Progenitor cell of endocrine pancreas (in vitro differentiated cells): ENCODE data around the gene SLC25A21. TPM values are rescaled to one million over a fixed set of nuclear protein-coding genes. Genes with fewer than 3 reads are reported as not detected.

ENCODE experiments used
- DNase-seq: peaks from one replicate; pipeline ENCODE4 v3.0.0; 2021; ENCODE audit warnings: low spot score; ENCODE audit not compliant: unreplicated experiment
- H3K27ac Mint-ChIP-seq: 2 replicates; pipeline ENCODE4 v1.8.0; 2021; ENCODE audit warnings: mild to moderate bottlenecking, moderate library complexity, mixed read lengths
- H3K27me3 Mint-ChIP-seq: 2 replicates; pipeline ENCODE4 v1.8.0; 2021; ENCODE audit warnings: mixed read lengths
- H3K36me3 Mint-ChIP-seq: 2 replicates; pipeline ENCODE4 v1.8.0; 2022; ENCODE audit warnings: mixed read lengths; ENCODE audit not compliant: insufficient read depth
- H3K4me1 Mint-ChIP-seq: 2 replicates; pipeline ENCODE4 v1.8.0; 2021; ENCODE audit warnings: low read depth, mixed read lengths
- H3K4me3 Mint-ChIP-seq: 2 replicates; pipeline ENCODE4 v1.8.0; 2021; ENCODE audit warnings: low read depth, mild to moderate bottlenecking, moderate library complexity, mixed read lengths
- H3K9me3 Mint-ChIP-seq: 2 replicates; pipeline ENCODE4 v1.8.0; 2021; ENCODE audit warnings: low read depth, mixed read lengths
- CTCF ChIP-seq: fragments of 200-600 bp; sonication (generic); IDR thresholded peaks from one replicate; pipeline ENCODE4 v1.5.0; 2021; ENCODE audit warnings: antibody characterized with exemption, mild to moderate bottlenecking; ENCODE audit not compliant: unreplicated experiment
- total RNA-seq: library from RNA; stranded (reverse); gene quantifications from 2 replicates; pipeline ENCODE4 v1.2.1, GENCODE V29; 2021

The SLC25A21 gene
- total RNA-seq, 1 donor from 2014 or later, result 2.5 TPM

DNA sequence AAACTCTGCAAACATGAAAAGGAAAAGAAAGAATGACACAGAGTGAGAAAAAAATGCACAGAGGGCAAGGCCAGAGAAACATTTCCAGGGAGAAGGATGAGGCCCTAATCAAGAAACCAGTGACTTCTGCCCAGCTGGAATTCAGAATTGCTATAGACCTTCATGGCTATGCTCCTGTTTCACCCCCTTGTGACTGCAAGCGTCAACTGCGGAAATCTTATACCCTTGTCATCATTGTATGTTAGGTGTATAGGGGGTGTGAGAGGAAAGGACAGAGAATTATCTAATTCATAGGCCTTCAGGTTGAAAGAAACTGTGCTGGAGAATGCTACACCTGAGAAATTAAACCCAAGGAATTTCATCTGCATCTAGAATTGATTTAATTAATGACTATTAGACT is 117.5 kb downstream of the SLC25A21 start:
- peaks cover 3% of the 10 kb centered on the region for H3K4me1 Mint-ChIP-seq
- TF ChIP-seq CTCF, result no peak
- no peaks in the 10 kb centered on the region for H3K27me3 Mint-ChIP-seq
- H3K9me3 Mint-ChIP-seq, result peaks cover 7% of the 10 kb centered on the region
- no peak overlapping the region for H3K27ac Mint-ChIP-seq
- no peak overlapping the region for H3K4me3 Mint-ChIP-seq
- H3K36me3 Mint-ChIP-seq, result peaks cover 1% of the 10 kb centered on the region
- no peak for DNase-seq

DNA sequence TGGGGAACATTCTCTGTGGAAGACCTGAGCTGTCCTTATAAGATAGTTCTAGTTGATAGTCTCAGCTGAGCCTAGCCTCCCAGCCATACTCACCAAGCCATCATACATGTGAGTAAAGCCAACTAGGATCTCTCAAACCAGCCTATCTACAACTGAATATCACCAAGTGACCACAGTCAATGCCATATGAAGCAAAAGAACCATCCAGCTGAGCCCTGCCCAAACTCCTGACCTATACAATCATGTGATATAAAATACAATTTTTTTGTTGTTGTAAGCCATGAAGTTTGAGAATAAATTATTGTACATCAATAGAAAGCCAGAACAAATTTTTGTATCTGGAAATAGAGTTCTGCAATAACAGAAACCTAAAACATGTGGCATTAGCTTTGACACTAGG is 118.3 kb downstream of the SLC25A21 start:
- Mint-ChIP-seq H3K9me3 (peaks cover 7% of the 10 kb centered on the region), H3K27ac (no peak overlapping the region), H3K4me3 (no peak overlapping the region), H3K4me1 (peaks cover 3% of the 10 kb centered on the region), H3K36me3 (peaks cover 1% of the 10 kb centered on the region), H3K27me3 (no peaks in the 10 kb centered on the region)
- no peak for TF ChIP-seq CTCF
- DNase-seq, result no peak

DNA sequence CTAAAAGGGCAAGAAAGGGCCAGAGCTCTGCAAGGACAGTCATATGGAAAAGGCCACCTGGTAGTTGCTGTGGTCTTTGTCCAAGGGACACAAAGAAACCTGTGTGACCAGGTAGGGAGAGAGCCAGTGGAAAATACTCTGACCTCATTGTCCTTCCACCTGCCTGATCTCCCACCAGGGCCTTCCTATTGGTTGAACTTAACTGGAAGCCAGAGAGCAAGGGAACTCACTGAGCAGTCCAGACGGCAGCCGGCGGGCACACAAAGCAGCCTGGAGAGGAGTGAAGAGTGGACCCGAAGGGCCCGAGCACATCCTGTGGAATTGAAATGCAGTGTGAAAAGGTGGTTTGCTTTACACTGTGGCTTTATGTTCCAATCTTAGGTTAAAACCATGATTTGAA is 120.7 kb downstream of the SLC25A21 start:
- Mint-ChIP-seq H3K4me3 (no peak overlapping the region), H3K36me3 (peaks cover 1% of the 10 kb centered on the region), H3K27me3 (no peaks in the 10 kb centered on the region), H3K4me1 (peaks cover 11% of the 10 kb centered on the region), H3K27ac (no peak overlapping the region), H3K9me3 (peaks cover 7% of the 10 kb centered on the region)
- no peak for TF ChIP-seq CTCF
- no peak for DNase-seq

GRCh38 chr14:37051153-37051552 is 121.3 kb downstream of the SLC25A21 start:
- peaks cover 1% of the 10 kb centered on the region for H3K36me3 Mint-ChIP-seq
- no peak overlapping the region for H3K27ac Mint-ChIP-seq
- H3K4me3 Mint-ChIP-seq, result no peak overlapping the region
- H3K27me3 Mint-ChIP-seq, result no peaks in the 10 kb centered on the region
- peaks cover 12% of the 10 kb centered on the region for H3K4me1 Mint-ChIP-seq
- TF ChIP-seq CTCF, result no peak
- DNase-seq, result no peak
- peaks cover 7% of the 10 kb centered on the region for H3K9me3 Mint-ChIP-seq

- peaks cover 20% of the 10 kb centered on the region for H3K4me1 Mint-ChIP-seq
- no peaks in the 10 kb centered on the region for H3K27me3 Mint-ChIP-seq
- no peak overlapping the region for H3K27ac Mint-ChIP-seq
- H3K9me3 Mint-ChIP-seq, result no peaks in the 10 kb centered on the region
- no peak for DNase-seq
- TF ChIP-seq CTCF, result no peak
- no peaks in the 10 kb centered on the region for H3K36me3 Mint-ChIP-seq
- H3K4me3 Mint-ChIP-seq, result no peak overlapping the region
These were observed 123.7 kb downstream of the SLC25A21 start for GRCh38 chr14:37048666-37049071.
